Right ventricle myocardium superior (tissue), 1 donor: ENCODE results near the gene IRAK2. TPM values are rescaled to one million over a fixed set of nuclear protein-coding genes. Genes with fewer than 3 reads are reported as not detected.
"Not testable (repeated sequence)": the region's sequence is repeated elsewhere in the genome, so short reads cannot be mapped to it uniquely, and the experiment has no call there.

ENCODE experiments used
- ATAC-seq: fragments of 200-7000 bp; cut with Tn5 transposase; one replicate; pipeline ENCODE4 v1.9.1; 2020; ENCODE audit warnings: mild to moderate bottlenecking; ENCODE audit not compliant: poor library complexity
- DNase-seq: peaks from one replicate; pipeline ENCODE4 v3.0.0-alpha.2; 2020
- intact Hi-C: fragments of 100-400 bp; cut with DNase I; formaldehyde crosslinking; loops from one replicate; pipeline ENCODE4 v1.11.2; 2022
- total RNA-seq: library from RNA; stranded (reverse); fragmentation: NEBNext Ultra II Directional; extraction: Animal tissue kit (Norgen Biotek cat#: 25700); gene quantifications from one replicate; pipeline ENCODE4 v1.2.1, GENCODE V29; 2021
- donor health status: DM: no; HTN: yes; CAD: no; lungs with severe emphysema.

The IRAK2 gene
- total RNA-seq, 1 donor from 2014 or later = 1.7 TPM

DNA sequence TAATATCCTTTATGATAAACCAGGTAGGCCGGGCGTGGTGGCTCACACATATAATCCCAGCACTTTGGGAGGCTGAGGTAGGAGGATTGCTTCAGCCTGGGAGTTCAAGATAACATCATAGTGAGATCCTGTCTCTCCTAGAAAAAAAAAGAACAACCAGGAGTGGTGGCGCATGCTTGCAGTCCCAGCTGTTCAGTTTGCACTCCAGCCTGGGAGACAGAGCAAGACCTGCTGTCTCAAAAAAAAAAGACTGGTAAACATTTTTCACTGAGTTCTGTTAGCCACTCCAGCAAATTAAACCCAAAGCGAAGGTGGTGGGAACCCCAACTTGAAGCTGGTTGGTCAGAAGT is 9.6 kb upstream of the IRAK2 start:
- DNase-seq (no peak), ATAC-seq (no peak)
- intact Hi-C loops = no loop called here

DNA sequence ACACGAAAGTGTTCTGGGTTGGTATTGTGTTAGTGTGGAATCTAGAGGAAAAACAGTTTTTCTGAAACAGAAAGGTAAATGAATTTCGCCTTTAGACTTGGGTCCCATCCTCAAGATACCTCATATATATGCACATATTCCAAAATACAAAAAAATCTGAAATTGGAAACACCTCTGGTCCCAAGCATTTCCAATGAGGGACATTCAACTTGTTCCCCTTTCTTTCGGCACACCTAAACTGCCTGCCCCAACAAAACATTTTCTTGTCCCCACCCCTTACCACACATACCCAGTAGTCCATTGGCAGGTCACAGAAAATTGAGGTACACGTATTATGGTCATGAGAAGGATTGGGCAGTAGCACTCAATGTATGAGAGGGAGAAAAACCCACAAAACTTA is 9.1 kb upstream of the IRAK2 start:
- DNase-seq (no peak), ATAC-seq (no peak)
- intact Hi-C loops = no loop called here

DNA sequence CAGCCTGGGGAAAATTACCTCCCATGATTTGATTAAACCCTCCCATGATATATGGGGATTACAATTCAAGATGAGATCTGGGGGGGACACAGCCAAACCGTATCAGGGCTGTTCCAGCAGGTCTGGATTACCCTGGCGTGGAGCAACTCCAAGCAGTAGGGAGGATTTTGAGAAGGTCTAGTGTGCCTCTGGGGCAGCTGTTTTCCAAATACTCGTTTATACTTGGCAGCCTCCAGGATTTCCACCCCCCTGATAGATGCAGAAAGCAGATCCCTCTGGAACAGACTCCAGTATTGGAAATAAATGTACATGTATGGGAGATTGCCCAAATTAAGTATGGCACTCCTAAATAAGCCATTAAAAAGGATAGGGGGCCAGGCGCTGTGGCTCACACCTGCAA is 7.7 kb upstream of the IRAK2 start:
- ATAC-seq (no peak), DNase-seq (no peak)
- intact Hi-C loops = no loop called here

DNA sequence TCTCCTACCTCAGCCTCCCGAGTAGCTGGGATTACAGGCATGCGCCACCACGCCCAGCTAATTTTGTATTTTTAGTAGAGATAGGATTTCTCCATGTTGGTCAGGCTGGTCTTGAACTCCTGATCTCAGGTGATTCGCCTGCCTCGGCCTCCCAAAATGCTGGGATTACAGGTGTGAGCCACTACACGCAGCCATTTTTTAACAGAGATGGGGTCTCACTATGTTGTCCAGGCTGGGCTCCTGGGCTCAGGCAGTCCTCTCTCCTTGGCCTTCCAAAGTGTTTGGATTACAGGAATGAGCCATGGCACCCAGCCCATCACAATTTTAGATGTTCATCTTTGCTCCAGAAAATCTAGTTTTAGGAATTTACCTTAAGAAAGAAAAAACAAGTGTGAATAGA is 6.2 kb upstream of the IRAK2 start:
- DNase-seq, intact Hi-C loops, ATAC-seq: not testable (repeated sequence)

DNA sequence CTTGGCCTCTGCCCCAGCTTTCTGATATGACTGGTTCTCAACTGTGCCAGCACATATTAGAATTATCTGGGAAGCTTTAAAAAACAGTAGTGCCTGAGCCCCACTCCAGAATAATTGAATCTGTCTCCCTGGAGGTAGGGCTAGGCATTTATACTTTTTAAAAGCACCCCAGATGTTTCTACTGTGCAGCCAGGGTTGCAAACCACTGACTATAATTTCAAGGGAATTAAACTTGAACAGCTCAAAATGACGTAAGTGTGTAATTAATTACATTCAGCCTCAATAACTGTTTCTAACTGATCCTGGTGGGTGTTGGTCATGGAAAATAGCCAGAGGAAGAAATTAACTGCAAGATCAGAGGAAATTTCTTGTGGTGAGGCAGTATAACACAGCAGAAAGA is 4.4 kb upstream of the IRAK2 start:
- intact Hi-C loops = no loop called here

DNA sequence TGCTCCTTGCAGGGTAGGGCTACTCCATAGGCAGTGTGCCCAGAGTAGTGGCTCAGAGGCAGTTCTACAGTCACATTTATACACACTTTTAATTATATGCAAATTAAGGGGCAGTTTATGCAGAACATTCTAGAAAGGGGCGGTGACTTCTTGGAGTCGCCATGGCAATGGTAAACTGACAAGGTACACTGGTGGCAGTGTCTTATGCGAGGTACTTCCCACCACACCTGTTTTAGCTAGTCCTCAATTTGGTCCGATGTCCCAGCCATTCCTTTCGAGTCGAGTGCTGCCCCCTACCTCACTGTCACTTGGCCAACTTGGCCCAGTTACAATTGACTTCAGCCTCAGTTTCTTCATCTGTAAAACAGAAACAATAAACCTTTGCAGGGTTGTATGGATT is 3.8 kb upstream of the IRAK2 start:
- no peak for DNase-seq
- intact Hi-C loops = no loop called here
- no peak for ATAC-seq

More for the DNA sequence above, 4.4 kb upstream of the IRAK2 start:
- no peak for ATAC-seq
- no peak for DNase-seq

DNA sequence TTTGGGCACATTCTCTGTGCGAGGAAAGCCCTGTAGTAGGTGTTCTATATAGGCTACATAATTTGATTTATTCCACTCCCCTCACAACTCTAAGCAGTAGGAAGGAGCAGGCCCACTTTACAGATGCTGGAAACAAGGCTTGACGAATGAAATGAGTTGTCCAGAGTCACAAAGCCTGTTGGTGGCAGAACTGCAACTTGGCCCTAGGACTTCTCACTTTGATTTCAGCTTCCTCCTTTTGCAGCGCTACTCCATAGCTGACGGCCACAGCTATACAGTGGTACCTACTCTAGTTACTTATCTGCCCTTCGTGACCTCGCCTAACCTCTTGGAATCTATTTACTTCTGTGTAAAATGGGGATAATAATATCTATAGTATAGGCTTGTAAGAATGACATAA is 2.5 kb upstream of the IRAK2 start:
- ATAC-seq = no peak
- DNase-seq = no peak
- intact Hi-C loops = no loop called here

DNA sequence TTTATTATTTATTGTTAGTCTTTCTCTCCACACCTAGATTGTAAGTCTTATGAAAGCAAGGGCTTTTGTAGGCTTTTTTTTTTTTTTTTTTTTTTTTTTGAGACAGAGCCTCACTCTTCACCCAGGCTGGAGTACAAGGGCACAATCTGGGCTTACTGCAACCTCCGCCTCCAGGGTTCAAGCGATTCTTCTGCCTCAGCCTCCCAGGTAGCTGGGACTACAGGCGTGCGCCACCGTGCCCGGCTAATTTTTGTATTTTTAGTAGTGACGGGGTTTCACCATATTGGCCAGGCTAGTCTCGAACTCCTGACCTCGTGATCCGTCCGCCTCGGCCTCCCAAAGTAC is 546 bp upstream of the IRAK2 start:
- not testable (repeated sequence) for ATAC-seq
- intact Hi-C loops = loop anchor here (2.0 kb wide), 1 partner anchor 61 kb away; no protein-coding TSS in a partner anchor

DNA sequence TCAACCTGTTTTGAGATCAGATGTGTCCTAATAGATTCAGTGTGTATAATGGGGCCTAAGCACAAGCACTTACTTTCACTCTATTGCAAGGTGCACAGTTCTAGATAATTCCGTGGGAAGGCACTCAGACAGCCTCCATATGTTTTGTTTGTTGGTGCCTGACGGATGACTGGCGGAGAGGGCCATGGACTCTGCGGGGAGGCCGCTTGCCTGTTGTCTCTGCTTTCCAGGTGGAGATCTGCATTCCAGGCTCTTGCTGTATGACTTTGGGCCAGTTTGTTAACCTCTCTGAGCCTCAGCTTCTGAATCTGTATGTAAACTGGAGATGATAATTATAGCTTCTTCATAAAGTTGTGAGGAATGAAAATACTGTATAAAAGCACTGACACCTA is 1.5 kb downstream of the IRAK2 start:
- ATAC-seq = no peak
- no peak for DNase-seq
- intact Hi-C loops = no loop called here

More for the DNA sequence above, 546 bp upstream of the IRAK2 start:
- not testable (repeated sequence) for DNase-seq

DNA sequence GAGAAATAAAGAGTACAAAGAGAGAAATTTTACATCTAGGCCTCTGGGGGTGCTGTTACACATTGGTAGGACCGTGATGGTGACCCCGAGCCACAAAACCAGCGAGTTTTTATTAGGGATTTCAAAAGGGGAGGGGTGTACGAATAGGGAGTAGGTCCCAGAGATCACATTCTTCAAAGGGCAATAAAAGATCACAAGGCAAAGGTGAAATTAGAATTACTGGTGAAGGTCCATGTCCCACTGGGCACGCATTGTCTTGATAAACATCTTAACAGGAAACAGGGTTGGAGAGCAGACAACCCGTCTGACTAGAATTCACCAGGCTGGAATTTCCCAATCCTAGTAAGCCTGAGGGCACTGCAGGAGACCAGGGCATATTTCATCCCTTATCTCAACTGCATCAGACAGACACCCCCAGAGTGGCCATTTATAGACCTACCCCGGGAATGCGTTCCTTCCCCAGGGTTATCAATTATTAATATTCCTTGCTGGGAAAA is 4.3 kb downstream of the IRAK2 start:
- ATAC-seq = no peak
- intact Hi-C loops = no loop called here
- DNase-seq = no peak

DNA sequence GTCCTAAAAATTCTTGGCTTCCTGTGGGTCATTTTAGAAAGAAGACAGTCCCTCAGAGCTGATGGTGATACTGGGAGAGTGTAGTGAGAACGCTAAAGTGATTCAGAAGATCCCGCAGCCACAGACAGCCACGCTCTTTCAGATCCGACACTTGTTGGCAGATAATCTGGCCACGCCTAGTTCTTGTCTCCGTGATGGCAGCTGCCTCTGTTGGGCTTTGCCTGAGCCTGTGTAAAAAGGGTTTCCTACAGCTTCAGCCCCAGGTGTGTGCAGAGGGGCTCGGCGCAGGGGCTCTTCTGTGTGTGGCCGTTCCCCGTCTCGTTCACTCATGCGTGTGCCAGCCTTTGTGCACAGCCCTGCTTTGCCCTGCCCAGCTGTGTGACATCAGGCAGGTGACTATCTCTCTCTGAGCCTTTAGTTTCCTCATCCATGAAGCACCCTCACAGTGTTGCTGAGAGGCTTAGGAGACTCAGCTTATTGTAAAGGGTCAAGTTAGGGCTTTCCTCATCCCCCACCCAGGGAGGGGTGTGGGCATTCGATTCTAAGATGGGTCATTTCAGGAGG is 6.3 kb downstream of the IRAK2 start:
- ATAC-seq (no peak), DNase-seq (no peak)
- intact Hi-C loops = no loop called here

DNA sequence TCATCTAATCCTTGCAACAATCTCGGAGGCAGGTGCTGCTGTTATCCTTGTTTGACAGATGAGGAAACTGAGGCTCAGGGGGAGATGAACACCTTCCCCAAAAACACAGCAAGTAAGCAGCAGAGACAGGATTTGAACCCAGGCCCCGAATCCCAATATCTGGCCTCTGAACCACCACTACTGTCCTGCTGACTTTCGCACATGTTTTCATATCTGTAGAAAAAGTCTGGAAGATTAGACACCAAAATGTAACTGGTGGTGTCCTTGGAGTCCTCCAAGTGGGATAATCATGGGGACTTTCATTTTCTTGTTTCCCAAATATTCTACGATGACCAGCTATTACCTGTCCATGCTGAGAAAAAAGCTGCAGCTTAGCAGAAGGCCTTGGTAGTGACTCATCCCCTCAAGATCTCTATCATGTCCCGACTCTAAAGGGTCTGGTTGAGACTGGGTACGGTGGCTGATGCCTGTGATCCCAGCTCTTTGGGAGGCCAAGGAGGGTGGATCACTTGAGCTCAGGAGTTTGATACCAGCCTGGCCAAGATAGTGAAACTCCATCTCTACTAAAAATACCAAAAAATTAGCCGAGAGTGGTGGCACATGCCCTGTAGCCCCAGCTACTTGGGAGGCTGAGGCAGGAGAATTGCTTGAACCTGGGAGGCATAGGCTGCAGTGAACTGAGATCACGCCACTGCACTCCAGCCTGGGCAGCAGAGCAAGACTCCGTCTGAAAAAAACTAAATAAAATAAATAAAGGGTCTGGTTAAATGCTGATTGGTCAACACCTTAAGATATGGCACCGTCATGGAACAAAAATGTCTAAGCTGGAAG is 8.6 kb downstream of the IRAK2 start:
- DNase-seq = no peak
- ATAC-seq = peak; percentile 23
- intact Hi-C loops = no loop called here

DNA sequence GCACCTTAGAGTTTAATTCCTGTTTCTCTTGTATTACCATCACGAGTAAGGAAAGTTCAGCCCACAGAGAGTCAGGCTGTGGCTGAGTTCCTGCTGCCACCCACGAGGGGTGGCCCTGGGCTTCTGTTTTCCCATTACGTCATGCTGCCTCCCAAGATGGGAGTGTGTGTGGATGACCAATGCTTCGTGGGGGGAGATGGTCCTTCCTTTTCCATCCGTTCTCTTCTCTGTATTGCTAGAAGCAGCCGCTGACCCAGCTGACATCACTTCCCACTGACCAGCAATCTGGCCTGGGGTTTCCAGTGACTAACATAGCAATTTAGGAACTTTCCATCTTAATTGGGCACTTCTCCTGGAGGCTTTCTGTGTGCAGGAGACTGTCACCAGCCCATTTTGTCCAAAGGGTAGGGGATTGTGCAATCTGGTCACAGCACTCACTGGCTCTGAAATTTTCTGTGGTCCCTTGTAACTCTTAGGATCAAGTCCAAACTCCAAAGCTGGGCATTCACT is 9.3 kb downstream of the IRAK2 start:
- ATAC-seq (peak; percentile 92), DNase-seq (peak; percentile 73)
- intact Hi-C loops = no loop called here

DNA sequence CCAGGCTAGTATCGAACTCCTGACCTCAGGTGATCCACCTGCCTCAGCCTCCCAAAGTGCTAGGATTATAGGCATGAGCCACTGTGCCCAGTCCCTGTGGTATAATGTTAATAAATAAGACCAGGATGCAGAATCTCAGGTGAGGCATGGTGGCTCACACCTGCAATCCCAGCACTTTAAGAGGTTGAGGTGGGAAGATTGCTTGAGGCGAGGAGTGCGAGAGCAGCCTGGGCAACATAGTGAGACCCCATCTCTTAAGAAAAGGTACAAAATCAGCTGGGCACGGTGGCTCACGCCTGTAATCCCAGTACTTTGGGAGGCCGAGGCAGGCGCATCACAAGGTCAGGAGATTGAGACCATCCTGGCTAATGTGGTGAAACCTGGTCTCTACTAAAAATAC is 10.6 kb downstream of the IRAK2 start:
- intact Hi-C loops, DNase-seq, ATAC-seq: not testable (repeated sequence)

DNA sequence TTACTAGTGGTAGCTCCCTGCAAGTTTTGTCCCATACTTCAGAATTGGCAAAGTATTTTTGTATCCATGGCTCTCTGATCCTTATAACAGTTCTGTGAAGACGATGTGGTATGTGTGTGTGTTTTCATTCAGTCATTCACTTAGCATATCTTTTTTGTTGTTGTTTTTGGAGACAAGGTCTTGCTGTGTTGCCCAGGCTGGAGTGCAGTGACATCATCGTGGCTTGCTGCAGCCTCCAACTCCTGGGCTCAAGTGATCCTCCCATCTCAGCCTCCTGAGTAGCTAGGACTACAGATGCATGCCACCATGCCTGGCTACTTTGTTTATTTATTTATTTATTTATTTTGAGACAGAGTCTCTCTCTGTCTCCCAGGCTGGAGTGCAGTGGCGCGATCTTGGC is 11.4 kb downstream of the IRAK2 start:
- DNase-seq, intact Hi-C loops, ATAC-seq: not testable (repeated sequence)

DNA sequence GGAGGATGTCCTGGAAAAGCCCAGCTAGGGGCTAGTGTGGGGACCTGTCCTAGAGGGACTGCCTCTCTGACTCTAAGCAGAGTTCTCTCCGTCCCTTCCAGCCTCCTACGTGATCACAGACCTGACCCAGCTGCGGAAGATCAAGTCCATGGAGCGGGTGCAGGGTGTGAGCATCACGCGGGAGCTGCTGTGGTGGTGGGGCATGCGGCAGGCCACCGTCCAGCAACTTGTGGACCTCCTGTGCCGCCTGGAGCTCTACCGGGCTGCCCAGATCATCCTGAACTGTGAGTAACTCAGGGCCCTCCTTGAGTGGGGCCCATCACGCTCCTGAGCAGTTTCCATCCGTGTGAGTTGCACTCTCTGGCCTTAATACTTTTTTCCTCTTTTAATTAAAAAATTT is 13.0 kb downstream of the IRAK2 start:
- ATAC-seq = no peak
- DNase-seq = no peak
- intact Hi-C loops = no loop called here

DNA sequence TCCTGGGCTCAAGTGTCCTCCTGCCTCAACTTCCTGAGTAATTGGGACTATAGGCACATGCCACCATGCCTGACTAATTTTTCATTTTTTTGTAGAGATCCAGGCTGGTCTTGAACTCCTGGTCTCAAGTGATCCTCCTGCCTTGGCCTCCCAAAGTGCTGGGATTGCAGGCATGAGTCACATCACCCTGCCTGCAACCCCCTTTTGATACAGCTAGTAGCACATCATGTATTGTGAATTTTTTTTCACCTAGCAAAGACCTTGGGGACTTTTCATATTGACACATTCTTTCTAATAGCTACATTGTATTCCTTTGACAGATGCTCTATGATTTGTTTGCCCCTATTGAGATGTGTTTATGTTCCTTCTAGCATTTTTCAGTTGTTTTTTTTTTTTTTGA is 14.2 kb downstream of the IRAK2 start:
- DNase-seq = no peak
- intact Hi-C loops = no loop called here
- no peak for ATAC-seq

DNA sequence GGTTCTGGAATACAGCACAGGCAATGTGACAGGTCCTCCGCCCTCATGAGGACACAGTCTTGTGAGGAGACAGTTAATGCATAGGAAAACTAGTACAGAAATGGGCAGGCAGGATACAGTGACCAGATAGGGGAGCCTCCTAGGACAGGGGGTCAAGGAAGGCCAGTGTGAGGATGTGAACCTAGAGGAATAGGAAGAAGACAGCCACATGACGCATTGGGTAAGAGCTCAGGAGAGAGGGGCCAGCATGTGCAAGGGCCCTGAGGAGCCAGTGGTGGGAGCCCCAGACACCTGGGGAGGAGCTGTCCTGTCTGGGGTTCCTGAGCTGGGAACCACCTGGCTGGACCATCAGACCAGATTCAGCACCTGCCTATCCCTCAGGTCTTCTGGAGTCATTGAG is 15.6 kb downstream of the IRAK2 start:
- no peak for ATAC-seq
- DNase-seq = no peak
- intact Hi-C loops = no loop called here

DNA sequence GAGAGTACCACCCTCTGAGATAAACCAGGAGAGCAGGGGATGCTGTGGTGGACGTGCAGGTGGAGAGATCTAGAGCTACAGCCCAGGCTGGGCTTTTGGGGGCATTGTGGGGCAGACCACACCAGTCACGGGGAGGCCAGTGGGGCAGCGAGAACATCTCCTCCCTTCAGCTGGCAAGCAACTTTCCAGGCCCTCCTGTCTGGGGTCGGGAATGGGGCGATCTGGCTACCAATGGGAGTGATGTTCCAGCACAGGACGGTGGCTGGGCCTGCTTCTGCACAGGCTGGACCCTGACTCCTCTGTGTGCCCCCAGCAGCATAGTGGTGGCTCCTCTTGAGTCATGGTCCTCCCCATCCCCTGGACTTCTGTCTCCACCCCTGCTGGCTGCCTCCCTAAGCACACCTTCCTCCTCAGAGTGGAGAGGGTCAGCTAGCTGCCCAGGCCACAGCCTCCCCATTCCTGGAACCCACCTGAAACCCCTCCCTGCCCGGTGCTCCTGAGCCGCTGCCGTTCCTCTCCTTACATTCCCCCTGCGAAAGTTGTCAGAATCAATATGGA is 16.1 kb downstream of the IRAK2 start:
- ATAC-seq (no peak), DNase-seq (no peak)
- intact Hi-C loops = no loop called here

DNA sequence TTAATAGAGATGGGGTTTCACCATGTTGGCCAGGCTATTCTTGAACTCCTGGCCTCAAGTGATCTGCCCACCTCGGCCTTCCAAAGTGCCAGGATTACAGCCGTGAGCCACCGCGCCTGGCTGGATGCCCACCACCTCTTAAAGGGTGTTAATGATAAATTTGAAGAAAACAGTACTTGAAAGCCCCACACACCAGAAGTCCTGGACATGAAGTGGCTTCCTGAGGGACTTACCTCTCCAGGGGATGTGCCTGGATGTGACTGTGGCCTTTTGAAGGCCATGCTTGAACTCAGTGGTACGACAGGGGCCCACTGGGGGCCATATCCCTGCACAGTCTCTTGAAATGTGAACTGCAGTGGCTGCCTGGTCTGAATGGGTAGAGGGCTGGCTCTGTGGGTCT is 18.2 kb downstream of the IRAK2 start:
- intact Hi-C loops = no loop called here
- ATAC-seq (no peak), DNase-seq (no peak)
